Measurements from ENCODE around the gene IP6K3.

Gene IP6K3

GRCh38 chr6:33758815-33759216, 12.1 kb upstream of the IP6K3 start:
- DNase-seq: no peak

- DNase-seq: no peak
Observed at GRCh38 chr6:33757906-33758305, 11.2 kb upstream of the IP6K3 start.

GRCh38 chr6:33757113-33757512, 10.4 kb upstream of the IP6K3 start:
- DNase-seq: no peak

GRCh38 chr6:33756211-33756954, 9.7 kb upstream of the IP6K3 start:
- no peak for DNase-seq

- DNase-seq: peak; percentile 66
Observed at GRCh38 chr6:33755070-33755869, 8.6 kb upstream of the IP6K3 start.

- DNase-seq: no peak
Observed at GRCh38 chr6:33754222-33754621, 7.5 kb upstream of the IP6K3 start.

- DNase-seq: no peak
Observed at GRCh38 chr6:33752646-33753015, 5.9 kb upstream of the IP6K3 start.

GRCh38 chr6:33751771-33752645, 5.3 kb upstream of the IP6K3 start:
- peak; percentile 42 for DNase-seq

GRCh38 chr6:33750244-33750991, 3.7 kb upstream of the IP6K3 start:
- DNase-seq: no peak

GRCh38 chr6:33749401-33749800, 2.7 kb upstream of the IP6K3 start:
- no peak for DNase-seq

GRCh38 chr6:33748841-33749240, 2.1 kb upstream of the IP6K3 start:
- DNase-seq: no peak

GRCh38 chr6:33747823-33748222, 1.1 kb upstream of the IP6K3 start:
- DNase-seq: no peak

- DNase-seq: no peak
Observed at GRCh38 chr6:33746036-33746600, 587 bp downstream of the IP6K3 start.

GRCh38 chr6:33745548-33745947, 1.2 kb downstream of the IP6K3 start:
- DNase-seq: no peak

- DNase-seq: no peak
Observed at GRCh38 chr6:33744895-33745546, 1.7 kb downstream of the IP6K3 start.

- peak; percentile 88 for DNase-seq
Observed at GRCh38 chr6:33744001-33744848, 2.5 kb downstream of the IP6K3 start.

GRCh38 chr6:33742837-33743236, 3.9 kb downstream of the IP6K3 start:
- no peak for DNase-seq

- DNase-seq: no peak
Observed at GRCh38 chr6:33742092-33742491, 4.6 kb downstream of the IP6K3 start.

- no peak for DNase-seq
Observed at GRCh38 chr6:33740794-33741193, 5.9 kb downstream of the IP6K3 start.

- no peak for DNase-seq
Observed at GRCh38 chr6:33740204-33740608, 6.5 kb downstream of the IP6K3 start.

GRCh38 chr6:33739571-33739970, 7.1 kb downstream of the IP6K3 start:
- no peak for DNase-seq

Data from NCI-H526 treated with DMSO at 0.1 percent for 48 hours (cell line).